Gastrocnemius medialis (tissue), 4 donors: ENCODE data around the gene HBM. TPM values are rescaled to one million over a fixed set of nuclear protein-coding genes. Genes with fewer than 3 reads are reported as not detected.
"Not testable (repeated sequence)": the region's sequence is repeated elsewhere in the genome, so short reads cannot be mapped to it uniquely, and the experiment has no call there.

Experiments
- ATAC-seq, 2 donors: fragments of 150-250 bp; one replicate each; pipeline ENCODE4 v1.9.1; 2016
- DNase-seq, 2 donors: peaks; one replicate each; pipeline ENCODE4 v3.0.0-alpha.2; 2019
- H3K27ac ChIP-seq, 4 donors: fragments of 200-600 bp; sonication (generic); 1 replicate in 1 of 4; 2 replicates in 3 of 4; pipeline ENCODE4 v1.5.1; 2016 to 2018; ENCODE audit warnings: mild to moderate bottlenecking in 2 of 4, moderate library complexity in 1 of 4
- H3K27me3 ChIP-seq, 3 donors: fragments of 200-600 bp; sonication (generic) in 2 of 3; 1 replicate in 1 of 3; 2 replicates in 2 of 3; pipeline versions ENCODE4 v1.5.1 to v1.6.0; 2016 to 2019; ENCODE audit warnings: mild to moderate bottlenecking in 1 of 3, moderate library complexity in 1 of 3
- H3K36me3 ChIP-seq, 2 donors: fragments of 200-600 bp; sonication (generic) in 1 of 2; one replicate each; pipeline ENCODE4 v1.5.1; 2017 to 2018
- H3K4me1 ChIP-seq, 2 donors: fragments of 200-600 bp; sonication (generic) in 1 of 2; one replicate each; pipeline ENCODE4 v1.5.1; 2016 to 2017; ENCODE audit warnings: mild to moderate bottlenecking in 2 of 2
- H3K4me3 ChIP-seq, 4 donors: fragments of 200-600 bp; sonication (generic) in 3 of 4; 1 replicate in 1 of 4; 2 replicates in 3 of 4; pipeline ENCODE4 v1.5.1; 2016 to 2019; ENCODE audit warnings: mild to moderate bottlenecking in 2 of 4
- H3K9me3 ChIP-seq, 3 donors: fragments of 200-600 bp; sonication (generic) in 2 of 3; 1 replicate in 1 of 3; 2 replicates in 2 of 3; pipeline ENCODE4 v1.5.1; 2016 to 2019
- POLR2A ChIP-seq, 2 donors: fragments of 450-650 bp; IDR thresholded peaks; one replicate each; pipeline ENCODE4 v1.6.1; 2017; ENCODE audit warnings: antibody characterized with exemption in 2 of 2, mild to moderate bottlenecking in 2 of 2, moderate library complexity in 2 of 2
- in situ Hi-C, 4 donors: fragments of 200-750 bp; cut with MboI; loops; one replicate each; pipeline versions ENCODE4 v1.15.0 to v1.8.0; 2017; ENCODE audit warnings: low sequenced_read_pairs in 4 of 4
- intact Hi-C: fragments of 100-400 bp; cut with DNase I; formaldehyde crosslinking; loops from one replicate; pipeline ENCODE4 v1.15.1; 2023; ENCODE audit warnings: low total_unique reads
- total RNA-seq, 4 donors: library from RNA; depleted of rRNA; stranded (reverse); fragments of >200 nt; gene quantifications; one replicate each; pipeline versions ENCODE4 v1.1.0 to v1.2.3, GENCODE V29; 2016
- TF ChIP-seq, protein P1 (sequence below), 5 experiments: fragments of 450-650 bp in 3 of 5; fragments of 200-600 bp in 2 of 5; sonication (generic) in 2 of 5; IDR thresholded peaks in 4 of 5; conservative IDR thresholded peaks in 1 of 5; 1 replicate in 4 of 5; 2 replicates in 1 of 5; pipeline ENCODE4 v1.5.1; 2016 to 2019; ENCODE audit warnings: antibody characterized with exemption in 5 of 5, mild to moderate bottlenecking in 3 of 5, moderate library complexity in 3 of 5

Gene HBM
- total RNA-seq, 4 donors from 2014 or later = not detected

GRCh38 chr16:159136-159849 is 6.5 kb upstream of the HBM start:
- no peak overlapping the region for H3K27ac ChIP-seq
- TF ChIP-seq, protein P1, sequence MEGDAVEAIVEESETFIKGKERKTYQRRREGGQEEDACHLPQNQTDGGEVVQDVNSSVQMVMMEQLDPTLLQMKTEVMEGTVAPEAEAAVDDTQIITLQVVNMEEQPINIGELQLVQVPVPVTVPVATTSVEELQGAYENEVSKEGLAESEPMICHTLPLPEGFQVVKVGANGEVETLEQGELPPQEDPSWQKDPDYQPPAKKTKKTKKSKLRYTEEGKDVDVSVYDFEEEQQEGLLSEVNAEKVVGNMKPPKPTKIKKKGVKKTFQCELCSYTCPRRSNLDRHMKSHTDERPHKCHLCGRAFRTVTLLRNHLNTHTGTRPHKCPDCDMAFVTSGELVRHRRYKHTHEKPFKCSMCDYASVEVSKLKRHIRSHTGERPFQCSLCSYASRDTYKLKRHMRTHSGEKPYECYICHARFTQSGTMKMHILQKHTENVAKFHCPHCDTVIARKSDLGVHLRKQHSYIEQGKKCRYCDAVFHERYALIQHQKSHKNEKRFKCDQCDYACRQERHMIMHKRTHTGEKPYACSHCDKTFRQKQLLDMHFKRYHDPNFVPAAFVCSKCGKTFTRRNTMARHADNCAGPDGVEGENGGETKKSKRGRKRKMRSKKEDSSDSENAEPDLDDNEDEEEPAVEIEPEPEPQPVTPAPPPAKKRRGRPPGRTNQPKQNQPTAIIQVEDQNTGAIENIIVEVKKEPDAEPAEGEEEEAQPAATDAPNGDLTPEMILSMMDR (IDR thresholded peaks at IDR 0.05 in 4 of 5, conservative IDR thresholded peaks at IDR 0.05 in 1 of 5) = no peak
- no peak for TF ChIP-seq POLR2A (IDR thresholded peaks at IDR 0.05)
- H3K9me3 ChIP-seq = no peaks in the 10 kb centered on the region
- in situ Hi-C loops = no loop called here
- H3K4me3 ChIP-seq = no peak overlapping the region
- peaks cover 26 to 37% (median 30%) of the 10 kb centered on the region in 3 donors for H3K27me3 ChIP-seq
- ATAC-seq = no peak
- no peaks in the 10 kb centered on the region for H3K36me3 ChIP-seq
- peaks cover 4 to 6% of the 10 kb centered on the region in 2 donors for H3K4me1 ChIP-seq
- intact Hi-C loops = no loop called here
- no peak for DNase-seq

DNA sequence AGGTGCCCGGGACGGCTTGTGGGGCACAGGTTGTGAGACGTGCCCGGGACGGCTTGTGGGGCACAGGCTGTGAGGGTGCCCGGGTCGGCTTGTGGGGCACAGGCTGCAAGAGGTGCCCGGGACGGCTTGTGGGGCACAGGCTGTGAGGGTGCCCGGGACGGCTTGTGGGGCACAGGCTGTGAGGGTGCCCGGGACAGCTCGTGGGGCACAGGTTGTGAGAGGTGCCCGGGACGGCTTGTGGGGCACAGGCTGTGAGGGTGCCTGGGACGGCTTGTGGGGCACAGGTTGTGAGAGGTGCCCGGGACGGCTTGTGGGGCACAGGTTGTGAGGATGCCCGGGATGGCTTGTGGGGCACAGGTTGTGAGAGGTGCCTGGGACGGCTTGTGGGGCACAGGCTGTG is 5.5 kb upstream of the HBM start:
- not testable (repeated sequence) for ATAC-seq
- peaks cover 21 to 31% (median 24%) of the 10 kb centered on the region in 3 donors for H3K27me3 ChIP-seq

GRCh38 chr16:160691-161190 is 5.0 kb upstream of the HBM start:
- in situ Hi-C loops = no loop called here
- DNase-seq (no peak), ATAC-seq (no peak)
- no peaks in the 10 kb centered on the region for H3K36me3 ChIP-seq
- no peaks in the 10 kb centered on the region for H3K9me3 ChIP-seq
- H3K4me1 ChIP-seq = peaks cover 0 to 9% of the 10 kb centered on the region in 2 donors
- intact Hi-C loops = no loop called here
- TF ChIP-seq, protein P1 (IDR thresholded peaks at IDR 0.05 in 4 of 5, conservative IDR thresholded peaks at IDR 0.05 in 1 of 5) = no peak
- no peak for TF ChIP-seq POLR2A (IDR thresholded peaks at IDR 0.05)
- no peak overlapping the region for H3K4me3 ChIP-seq
- H3K27me3 ChIP-seq = peaks cover 23 to 32% (median 24%) of the 10 kb centered on the region in 3 donors
- H3K27ac ChIP-seq = no peak overlapping the region

More for the DNA sequence above, 5.5 kb upstream of the HBM start:
- H3K4me1 ChIP-seq, in situ Hi-C loops, H3K4me3 ChIP-seq, intact Hi-C loops, H3K9me3 ChIP-seq, H3K36me3 ChIP-seq, H3K27ac ChIP-seq, DNase-seq: not testable (repeated sequence)

DNA sequence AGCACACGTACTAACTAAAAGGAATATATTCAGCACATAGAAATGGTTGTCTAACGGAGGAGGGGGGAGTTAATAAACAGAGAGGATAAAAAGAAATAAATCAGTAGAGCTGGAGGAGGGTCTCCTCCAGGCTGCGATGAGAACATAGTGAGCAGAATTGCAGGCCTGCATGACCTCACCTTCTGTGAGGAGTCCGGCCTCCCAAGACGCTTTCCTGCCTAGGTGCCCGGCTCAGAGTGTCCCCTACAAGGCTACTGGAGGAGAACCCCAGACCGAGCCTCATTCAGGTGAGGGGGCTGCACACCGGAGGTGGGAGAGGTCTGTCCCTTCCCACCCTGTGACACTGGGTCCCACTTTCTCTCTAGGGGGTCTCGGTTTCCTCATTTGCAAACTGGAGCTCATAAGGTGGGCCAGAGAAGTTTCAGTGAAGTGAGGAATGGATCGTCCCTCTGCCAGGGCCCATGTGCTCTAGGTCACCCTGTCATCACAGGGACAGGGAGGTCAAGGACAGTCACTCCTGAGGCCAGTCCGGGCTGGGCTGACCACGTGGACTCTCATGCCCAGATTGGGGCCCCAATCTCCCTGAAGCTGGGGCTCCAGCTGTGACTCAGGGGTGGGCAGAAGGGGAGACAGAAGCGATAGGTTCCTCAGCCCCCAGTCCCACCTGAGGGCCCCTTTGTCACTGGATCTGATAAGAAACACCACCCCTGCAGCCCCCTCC is 3.3 kb upstream of the HBM start:
- in situ Hi-C loops = no loop called here

DNA sequence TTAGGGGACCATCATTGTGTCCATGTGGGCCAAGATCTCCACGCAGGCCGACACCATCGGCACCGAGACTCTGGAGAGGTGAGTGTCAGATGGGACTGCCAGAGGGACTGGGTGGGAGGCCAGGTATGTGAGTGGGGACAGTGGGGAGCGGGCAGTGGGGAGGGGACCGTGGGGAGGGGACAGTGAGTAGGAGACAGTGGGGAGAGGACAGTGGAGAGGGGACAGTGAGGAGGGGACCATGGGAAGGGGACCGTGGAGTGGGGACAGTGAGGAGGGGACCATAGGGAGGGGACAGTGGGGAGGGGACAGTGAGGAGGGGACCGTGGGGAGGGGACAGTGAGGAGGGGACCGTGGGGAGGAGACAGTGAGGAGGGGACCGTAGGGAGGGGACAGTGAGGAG is 2.6 kb upstream of the HBM start:
- peaks cover 0 to 18% of the 10 kb centered on the region in 2 donors for H3K4me1 ChIP-seq
- H3K27ac ChIP-seq, H3K36me3 ChIP-seq, H3K4me3 ChIP-seq, ATAC-seq, H3K9me3 ChIP-seq, in situ Hi-C loops, DNase-seq, intact Hi-C loops: not testable (repeated sequence)
- H3K27me3 ChIP-seq = peaks cover 32 to 40% (median 35%) of the 10 kb centered on the region in 3 donors

More for the DNA sequence above, 3.3 kb upstream of the HBM start:
- ATAC-seq (no peak), DNase-seq (no peak)
- H3K36me3 ChIP-seq = no peaks in the 10 kb centered on the region
- no peaks in the 10 kb centered on the region for H3K9me3 ChIP-seq
- peaks cover 25 to 35% (median 30%) of the 10 kb centered on the region in 3 donors for H3K27me3 ChIP-seq
- peaks cover 0 to 18% of the 10 kb centered on the region in 2 donors for H3K4me1 ChIP-seq
- intact Hi-C loops = no loop called here
- no peak overlapping the region for H3K27ac ChIP-seq
- TF ChIP-seq, protein P1 (IDR thresholded peaks at IDR 0.05 in 4 of 5, conservative IDR thresholded peaks at IDR 0.05 in 1 of 5) = no peak
- no peak for TF ChIP-seq POLR2A (IDR thresholded peaks at IDR 0.05)
- no peak overlapping the region for H3K4me3 ChIP-seq

DNA sequence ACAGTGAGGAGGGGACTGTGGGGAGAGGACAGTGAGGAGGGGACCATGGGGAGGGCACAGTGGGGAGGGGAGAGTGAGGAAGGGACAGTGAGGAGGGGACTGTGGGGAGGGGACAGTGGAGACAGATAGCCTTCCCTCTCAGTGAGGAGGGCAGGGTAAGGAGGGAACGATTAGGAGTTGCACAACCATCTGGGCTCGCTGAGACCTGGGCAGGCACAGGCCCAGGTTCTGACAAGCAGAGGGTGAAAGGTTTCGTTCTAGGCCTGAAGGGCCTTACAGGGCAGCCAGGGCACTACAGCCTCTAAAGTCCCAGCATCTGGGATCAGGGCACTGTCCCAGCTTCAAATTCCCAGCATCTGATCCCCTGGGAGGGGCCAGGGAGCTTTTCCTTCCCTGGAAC is 2.1 kb upstream of the HBM start:
- in situ Hi-C loops, H3K27ac ChIP-seq, H3K4me3 ChIP-seq, H3K36me3 ChIP-seq, DNase-seq, H3K9me3 ChIP-seq, intact Hi-C loops: not testable (repeated sequence)
- Histone ChIP-seq H3K27me3 (peaks cover 38 to 43% (median 38%) of the 10 kb centered on the region in 3 donors), H3K4me1 (peaks cover 0 to 18% of the 10 kb centered on the region in 2 donors)
- peak in 1 of 2 donors; percentile 39 for ATAC-seq

DNA sequence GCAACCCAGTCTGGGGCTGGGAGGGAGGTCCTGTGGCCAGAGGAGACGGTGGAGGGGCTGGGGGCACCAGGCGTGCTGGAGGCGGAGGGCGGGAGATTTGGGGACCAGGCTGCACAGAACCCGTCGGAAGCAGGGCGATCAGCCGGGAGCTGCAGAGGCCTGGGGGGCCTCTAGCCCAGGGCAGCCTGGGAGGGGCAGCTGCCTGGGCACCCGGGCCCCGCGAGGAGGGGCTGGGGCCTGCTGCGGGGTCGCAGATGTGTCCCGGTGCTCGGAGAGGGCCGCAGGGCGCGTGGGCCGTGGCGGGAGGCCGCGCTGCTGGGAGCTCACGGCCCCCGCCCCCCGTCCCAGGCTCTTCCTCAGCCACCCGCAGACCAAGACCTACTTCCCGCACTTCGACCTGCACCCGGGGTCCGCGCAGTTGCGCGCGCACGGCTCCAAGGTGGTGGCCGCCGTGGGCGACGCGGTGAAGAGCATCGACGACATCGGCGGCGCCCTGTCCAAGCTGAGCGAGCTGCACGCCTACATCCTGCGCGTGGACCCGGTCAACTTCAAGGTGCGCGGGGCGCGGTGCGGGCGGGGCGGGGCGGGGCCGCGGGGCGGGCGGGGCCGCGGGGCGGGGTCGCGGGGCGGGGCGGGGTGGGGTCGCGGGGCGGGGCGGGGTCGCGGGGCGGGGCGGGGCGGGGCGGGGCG is 1.5 kb upstream of the HBM start:
- Histone ChIP-seq H3K27me3 (peaks cover 44 to 48% (median 44%) of the 10 kb centered on the region in 3 donors), H3K4me1 (peaks cover 0 to 18% of the 10 kb centered on the region in 2 donors)
- in situ Hi-C loops, ATAC-seq, H3K9me3 ChIP-seq, DNase-seq, intact Hi-C loops, H3K36me3 ChIP-seq, H3K4me3 ChIP-seq, H3K27ac ChIP-seq: not testable (repeated sequence)
